ENCODE results near the gene SBNO2.

DNA sequence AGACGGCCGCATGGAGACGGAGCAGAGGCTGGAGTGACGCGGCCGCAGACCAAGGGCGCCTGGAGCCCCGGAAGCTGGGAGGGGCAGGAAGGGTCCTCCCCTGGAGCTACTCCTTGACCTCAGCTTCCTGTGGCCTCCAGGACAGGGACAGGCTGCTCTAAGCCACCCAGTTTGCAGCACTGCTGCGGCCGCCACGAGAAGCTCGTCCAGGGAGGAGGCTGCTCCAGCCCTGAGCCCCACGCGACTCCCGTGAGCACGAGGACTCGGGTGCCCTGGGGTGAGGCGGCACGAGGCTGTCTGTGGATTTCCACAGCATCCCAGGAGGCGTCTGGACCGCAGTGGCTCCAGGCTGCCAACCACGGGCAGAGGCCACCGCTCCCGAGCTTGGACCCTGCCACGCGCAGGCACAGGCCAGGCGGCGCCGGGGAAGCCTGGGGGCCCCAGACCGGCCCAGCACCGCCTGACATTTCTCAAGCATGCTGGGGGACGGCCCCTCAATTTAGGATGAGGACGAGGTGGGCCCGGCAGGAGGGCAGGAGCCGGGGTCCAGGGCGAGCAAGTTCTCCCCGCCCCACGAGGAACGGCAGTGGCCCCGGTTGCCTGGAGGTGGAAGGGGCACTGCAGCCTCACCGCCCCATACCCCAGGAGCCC lies 10.7 kb downstream of the SBNO2 start:
- TF ChIP-seq POLR2AphosphoS5 (IDR thresholded peaks at IDR 0.05; ENCODE audit: low read depth, low read length) (no peak), TAF1 (IDR thresholded peaks at IDR 0.05; ENCODE audit: borderline replicate concordance, insufficient read depth, low read length) (no peak), SIN3A (IDR thresholded peaks at IDR 0.05; ENCODE audit: borderline replicate concordance, insufficient read depth, low read length) (no peak), REST (IDR thresholded peaks at IDR 0.05; ENCODE audit: insufficient read depth in 1 of 2, low read depth in 2 of 2, low read length in 2 of 2) (no peak), FOXP2 (optimal IDR thresholded peaks at IDR 0.05; ENCODE audit: borderline replicate concordance, extremely low read depth, extremely low read length, insufficient read depth) (no peak)
